Pulmonary artery endothelial cell (primary cell): ENCODE data around the gene PXMP2. TPM values are rescaled to one million over a fixed set of nuclear protein-coding genes. Genes with fewer than 3 reads are reported as not detected.

Source experiments
- DNase-seq: peaks from one replicate; pipeline ENCODE4 v3.0.0-alpha.2; 2011; ENCODE audit warnings: low read depth, low spot score
- total RNA-seq: library from RNA; depleted of rRNA; stranded (reverse); fragments of >200 nt; gene quantifications from 2 replicates; pipeline ENCODE4 v1.2.3, GENCODE V29; 2014

PXMP2 gene
- total RNA-seq, 1 donor from 2014 or later, result 19.0 TPM

GRCh38 chr12:132660052-132660451 lies 27.3 kb upstream of the PXMP2 start:
- no peak for DNase-seq

DNA sequence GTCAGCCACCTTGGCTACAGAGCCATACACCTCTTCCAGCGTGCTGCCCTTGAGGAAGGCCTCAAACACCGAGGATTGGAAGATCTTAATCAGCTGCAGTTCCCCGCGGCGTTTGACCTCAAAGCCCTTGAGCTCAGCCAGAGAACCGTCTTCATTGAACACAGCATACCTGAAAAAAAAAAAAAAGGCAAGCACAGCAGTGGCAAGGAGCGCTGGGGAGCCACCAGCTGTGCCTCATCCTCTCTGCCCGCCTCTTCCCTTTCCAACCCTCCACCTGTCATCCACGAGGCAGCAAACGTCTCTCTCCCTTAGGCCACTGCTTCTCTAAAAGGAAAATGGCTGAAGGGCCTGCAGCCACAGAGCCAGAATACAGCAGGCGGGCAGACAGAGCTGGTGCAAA lies 26.4 kb upstream of the PXMP2 start:
- DNase-seq, result no peak

DNA sequence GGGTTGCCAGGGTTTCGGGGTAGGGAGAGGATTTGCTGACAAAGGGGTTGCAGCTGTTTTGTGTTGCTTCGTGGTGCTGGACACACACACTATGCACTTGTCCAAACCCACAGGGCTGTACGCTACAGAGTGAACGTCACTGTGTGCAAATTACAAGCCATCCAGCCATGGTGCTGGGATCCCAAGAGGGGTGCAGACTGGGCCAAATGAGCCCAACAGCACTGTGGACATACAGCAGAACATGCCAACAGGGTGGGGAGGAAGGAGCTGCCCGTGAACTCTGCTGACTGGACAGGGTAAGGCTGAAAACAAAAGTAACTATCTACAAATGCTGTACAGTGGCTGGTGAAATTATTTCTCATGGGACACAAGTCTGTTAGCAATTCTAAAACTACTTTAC lies 25.4 kb upstream of the PXMP2 start:
- no peak for DNase-seq

GRCh38 chr12:132662901-132663755 lies 24.3 kb upstream of the PXMP2 start:
- no peak for DNase-seq

DNA sequence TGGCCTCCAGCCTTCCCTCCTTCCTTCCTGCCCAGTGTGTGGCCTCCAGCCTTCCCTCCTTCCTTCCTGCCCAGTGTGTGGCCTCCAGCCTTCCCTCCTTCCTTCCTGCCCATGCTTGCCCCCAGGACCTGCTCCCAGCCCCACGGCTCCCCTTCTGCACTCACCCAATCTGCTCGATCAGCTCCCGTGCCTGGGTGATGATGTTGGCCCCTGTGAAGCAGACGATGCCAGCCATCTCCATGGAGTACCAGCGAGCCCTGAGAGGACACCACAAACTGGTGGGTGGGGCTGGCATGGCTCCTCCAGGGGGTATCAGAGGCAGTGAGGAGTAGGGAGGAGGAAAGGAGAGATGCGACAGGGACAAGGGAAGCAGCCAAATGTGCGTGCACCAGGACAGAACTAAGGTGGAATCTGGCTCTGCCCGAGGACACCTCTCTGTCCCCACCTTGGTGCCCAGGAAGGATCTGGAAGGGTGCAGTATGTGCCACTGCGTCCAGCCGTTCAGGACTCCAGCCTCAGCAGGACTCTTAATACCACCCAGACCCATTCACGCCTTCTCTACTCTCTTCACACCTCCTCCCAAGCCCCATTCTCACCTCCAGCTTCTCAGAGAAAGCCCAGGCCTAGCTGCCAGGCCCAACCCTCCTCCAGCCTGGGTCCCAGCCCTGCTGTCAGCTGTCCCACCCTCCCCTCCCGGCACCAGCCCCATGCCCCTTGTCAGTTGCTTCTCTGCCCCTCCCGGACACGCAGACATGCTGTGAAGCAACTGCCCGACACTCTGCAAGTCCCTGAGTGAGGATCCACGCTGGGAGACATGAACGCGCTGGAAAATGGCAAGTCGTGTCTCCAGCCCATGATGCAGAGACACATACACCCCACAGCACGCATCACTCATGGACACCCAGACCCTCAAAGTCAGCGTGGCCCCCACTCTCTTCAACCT lies 22.9 kb upstream of the PXMP2 start:
- DNase-seq, result no peak

DNA sequence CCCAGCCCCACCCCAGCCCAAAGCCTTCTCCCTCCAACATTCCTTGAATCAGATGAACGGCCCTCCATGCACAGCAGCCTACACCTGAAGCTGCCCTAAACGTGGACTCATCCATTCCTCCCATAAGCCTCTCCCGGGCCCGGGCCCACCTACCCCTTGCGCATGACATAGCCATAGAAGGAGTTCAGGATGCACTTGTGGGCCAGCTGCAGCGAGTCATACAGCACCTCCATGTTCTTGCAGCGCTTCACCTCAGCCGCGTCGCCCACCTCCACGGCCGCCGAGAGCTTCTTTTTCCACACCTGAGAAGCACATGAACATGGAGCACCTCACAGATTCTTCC lies 22.3 kb upstream of the PXMP2 start:
- DNase-seq, result no peak

- DNase-seq, result no peak
These were observed 21.6 kb upstream of the PXMP2 start for GRCh38 chr12:132665794-132666193.

GRCh38 chr12:132668191-132669088 lies 18.9 kb upstream of the PXMP2 start:
- DNase-seq, result no peak

GRCh38 chr12:132669166-132669879 lies 18.1 kb upstream of the PXMP2 start:
- no peak for DNase-seq

- DNase-seq, result no peak
These were observed 15.3 kb upstream of the PXMP2 start for GRCh38 chr12:132672116-132672515.

GRCh38 chr12:132672678-132673077 lies 14.7 kb upstream of the PXMP2 start:
- no peak for DNase-seq

DNA sequence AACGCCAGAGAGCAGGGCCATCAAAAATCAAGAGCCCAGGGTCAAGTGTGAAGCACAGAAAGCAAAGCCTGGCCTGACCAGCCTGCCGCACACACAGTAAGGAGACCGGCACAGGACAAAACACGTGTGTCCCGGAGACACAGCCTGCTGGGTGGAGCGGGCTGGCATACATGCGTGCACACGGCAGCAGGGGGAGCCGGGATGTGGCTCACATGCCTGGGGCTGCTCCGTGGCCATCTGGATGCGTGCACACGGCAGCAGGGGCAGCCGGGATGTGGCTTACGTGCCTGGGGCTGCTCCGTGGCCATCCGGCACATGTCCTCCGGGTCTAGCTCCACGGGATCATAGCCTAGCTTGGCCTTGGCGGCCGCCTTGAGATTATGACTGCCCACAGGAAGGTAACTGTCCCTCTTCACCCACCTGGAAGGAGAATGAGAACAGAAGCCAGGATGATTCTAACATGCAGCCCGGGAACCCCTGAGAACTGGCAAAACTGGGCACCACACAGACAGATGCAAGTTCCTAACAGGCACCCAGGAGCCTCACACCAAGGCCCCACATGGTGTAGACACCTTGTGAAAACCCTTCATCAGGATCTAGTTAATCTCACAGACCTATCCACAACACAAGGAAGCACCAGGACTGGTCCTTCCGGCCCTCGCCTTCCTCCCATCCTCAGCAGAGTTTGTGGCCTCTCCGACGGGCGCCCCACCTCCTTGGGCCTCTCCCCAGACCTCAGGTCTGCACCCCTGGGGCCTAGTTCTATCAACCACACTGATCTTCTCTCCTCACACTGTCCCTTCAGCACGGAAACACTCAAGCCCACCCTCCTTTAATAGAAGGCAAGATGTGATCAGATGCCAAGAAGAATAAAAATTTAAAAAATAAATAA lies 13.9 kb upstream of the PXMP2 start:
- no peak for DNase-seq

- DNase-seq, result no peak
These were observed 12.8 kb upstream of the PXMP2 start for GRCh38 chr12:132674561-132674960.

DNA sequence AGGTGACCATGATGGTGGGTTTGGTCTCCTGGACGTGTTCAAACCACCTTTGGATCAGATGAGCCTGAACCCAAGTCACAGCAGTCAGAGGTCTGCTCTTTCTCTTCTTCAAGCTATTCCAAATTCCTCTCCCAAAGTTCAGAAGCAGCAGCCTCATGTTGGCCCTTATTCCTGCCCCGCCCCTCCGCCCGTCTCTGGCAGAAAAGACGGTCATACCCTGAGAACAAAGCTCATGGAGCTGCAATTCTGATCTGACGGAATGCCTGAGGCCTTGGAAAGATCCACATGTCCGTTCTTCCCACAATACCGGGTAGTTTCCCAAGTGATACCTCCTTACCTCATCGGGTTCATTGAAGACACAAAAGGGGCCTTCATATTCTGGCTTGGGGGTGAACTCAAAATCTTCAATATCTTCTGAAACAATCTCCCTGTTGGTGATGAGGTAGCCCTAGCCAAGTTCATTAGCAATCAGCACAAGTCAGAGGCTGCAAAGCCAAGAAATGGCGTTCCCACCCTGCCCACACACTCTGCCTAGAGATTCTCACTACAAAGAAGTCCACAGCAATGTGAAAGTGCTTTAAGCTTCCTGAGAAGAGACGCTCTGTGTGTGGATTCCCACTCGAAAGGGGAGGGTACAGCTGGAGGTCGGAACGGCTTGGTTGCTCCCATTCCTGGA lies 11.5 kb upstream of the PXMP2 start:
- no peak for DNase-seq

DNA sequence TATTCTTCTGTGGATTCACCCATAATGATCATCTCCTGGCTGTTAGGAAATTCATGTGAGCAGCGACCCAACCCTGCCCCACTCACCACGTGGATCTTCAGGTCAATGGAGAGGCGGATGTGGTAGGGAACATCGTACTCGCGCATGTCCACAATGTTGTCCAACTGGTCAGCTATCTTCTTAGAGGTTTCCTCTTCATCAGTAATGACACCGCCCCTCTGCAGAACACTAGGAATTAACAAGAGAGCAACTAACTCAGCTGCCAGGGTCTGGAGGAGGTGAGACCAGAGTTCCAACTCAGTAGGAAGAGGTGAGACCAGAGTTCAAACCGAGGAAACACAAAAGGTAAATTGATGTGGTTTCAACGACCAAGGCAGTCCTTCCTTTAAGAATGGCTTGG lies 9.9 kb upstream of the PXMP2 start:
- DNase-seq, result no peak

DNA sequence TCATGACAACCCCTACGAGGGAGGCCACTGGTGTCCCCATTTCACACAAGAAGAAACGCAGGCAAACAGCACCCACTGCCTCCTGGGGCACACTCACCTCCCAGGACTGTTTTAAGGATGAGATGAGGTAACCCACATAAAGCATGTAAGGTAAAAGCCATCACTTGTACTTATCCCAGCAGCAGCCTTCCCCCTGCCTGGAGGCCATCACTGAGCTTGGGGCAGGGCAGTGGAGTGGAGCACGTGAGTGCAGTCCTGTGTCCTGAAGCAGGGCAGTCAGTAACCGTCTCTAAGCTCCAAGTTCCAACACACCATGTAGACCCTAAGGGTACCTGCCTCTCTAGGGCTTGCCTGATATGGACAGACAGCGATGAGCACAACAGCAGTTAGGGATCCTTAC lies 2.0 kb upstream of the PXMP2 start:
- no peak for DNase-seq

DNA sequence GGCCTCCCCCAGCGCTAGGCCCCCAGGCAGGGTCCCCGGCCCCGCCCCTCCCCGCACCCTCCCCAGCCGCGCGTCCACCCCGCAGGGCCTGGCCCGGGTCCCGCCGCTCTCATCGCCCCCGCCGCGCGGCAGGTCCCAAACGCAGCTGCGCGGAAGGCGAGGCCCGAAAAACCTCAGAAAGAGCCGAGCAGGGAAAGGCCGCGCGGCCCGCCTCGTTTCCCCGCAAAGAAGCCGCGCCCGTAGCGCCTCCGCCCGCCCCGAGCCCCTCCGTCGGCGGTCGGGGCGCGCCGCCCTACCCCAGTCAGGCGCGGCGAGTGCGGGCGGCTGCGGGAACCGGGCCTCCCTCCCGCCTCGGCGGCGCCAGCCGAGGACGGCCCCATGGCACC lies 569 bp upstream of the PXMP2 start:
- no peak for DNase-seq

GRCh38 chr12:132689227-132689626 lies 1.8 kb downstream of the PXMP2 start:
- DNase-seq, result no peak

DNA sequence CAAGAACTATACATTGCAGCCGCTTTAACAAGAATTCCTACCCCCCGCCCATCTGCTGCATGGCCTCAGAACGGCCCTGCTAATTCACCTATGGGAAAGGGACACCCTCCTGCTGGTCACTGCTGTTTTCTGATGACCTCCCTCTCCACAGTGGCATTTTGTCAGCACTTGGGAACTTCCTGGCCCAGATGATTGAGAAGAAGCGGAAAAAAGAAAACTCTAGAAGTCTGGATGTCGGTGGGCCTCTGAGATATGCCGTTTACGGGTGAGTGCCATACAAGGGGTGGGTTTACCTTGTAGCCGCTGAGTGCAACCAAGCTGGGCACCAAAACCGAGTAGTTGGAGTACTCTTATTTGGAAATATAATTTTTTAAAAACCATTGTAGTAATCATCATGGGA lies 2.7 kb downstream of the PXMP2 start:
- DNase-seq, result no peak
